GM18517 (cell line): ENCODE measurements around the gene RUSC2.
"Not testable (repeated sequence)": the region's sequence is repeated elsewhere in the genome, so short reads cannot be mapped to it uniquely, and the experiment has no call there.

Experiments
- ATAC-seq: cut with Tn5 transposase; IDR thresholded peaks from one replicate; pipeline ENCODE4 v1.9.1; 2021; ENCODE audit warnings: mild to moderate bottlenecking, moderate library complexity; ENCODE audit not compliant: unreplicated experiment

Gene RUSC2

DNA sequence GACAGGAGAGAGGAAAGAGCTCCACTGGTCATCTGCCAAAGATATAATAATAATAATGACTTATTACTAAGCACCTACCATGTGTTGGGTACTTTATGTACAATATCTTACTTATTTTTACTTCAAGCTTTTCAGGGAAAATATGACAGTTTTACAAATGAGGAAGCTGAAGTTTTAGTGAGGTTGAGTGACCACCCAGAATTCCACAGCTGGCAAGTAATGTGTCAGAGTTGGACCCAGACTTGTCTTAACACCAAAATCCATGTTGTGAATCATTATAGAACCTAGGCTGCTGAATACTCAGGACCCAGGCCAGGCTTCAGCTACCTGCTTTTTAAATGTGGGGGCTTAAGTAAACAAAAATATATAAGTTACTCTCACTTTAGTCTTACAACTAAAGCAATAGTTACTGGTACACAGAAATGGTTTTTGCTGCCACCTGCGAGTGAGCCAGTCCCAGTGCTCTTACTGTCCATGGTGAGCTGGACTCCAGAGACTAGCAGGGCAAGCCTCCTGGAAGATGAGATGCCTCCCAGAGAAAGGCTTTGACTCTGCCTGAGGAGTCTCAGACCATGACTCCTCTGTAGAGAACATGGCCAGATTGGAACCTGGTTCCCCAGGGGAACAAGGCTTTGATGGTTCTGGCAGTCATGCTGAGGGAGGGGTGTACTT lies 29.9 kb downstream of the RUSC2 start:
- ATAC-seq, result no peak

DNA sequence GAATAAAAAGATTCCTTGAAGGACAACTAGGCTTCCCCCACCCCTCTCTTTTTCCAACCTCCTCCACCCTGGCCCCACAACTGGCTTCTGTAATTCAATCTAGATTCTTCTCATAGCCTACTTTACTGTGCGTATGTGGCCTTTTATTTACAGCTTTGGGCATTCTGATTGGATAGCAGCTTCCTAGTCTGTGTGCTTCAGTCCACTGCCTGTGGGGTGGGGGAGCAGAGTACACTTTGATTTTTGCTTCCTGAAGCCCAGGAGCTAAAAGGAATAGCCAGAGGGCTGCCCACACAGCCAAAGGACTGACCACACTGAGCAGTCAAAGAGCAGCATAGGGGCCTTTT lies 30.4 kb downstream of the RUSC2 start:
- no peak for ATAC-seq

DNA sequence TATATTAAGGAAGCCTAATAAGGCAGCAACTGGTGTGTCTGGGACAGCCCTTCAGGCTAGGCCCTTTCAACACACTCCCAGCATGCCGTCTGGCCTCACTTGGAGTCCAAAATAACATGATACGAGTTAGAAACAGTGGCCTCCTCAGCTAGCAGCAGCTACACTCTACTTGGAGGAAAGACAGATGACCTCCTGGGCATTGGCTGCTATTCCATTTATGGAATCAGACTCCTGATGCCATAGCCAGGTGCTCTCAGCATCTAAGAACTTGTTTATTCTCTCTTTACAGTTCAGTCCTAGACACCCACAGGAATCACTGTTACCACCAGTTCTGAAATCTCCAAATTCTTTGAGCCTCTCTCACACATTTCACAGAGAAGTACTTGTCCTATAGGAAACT lies 31.8 kb downstream of the RUSC2 start:
- ATAC-seq, result no peak

DNA sequence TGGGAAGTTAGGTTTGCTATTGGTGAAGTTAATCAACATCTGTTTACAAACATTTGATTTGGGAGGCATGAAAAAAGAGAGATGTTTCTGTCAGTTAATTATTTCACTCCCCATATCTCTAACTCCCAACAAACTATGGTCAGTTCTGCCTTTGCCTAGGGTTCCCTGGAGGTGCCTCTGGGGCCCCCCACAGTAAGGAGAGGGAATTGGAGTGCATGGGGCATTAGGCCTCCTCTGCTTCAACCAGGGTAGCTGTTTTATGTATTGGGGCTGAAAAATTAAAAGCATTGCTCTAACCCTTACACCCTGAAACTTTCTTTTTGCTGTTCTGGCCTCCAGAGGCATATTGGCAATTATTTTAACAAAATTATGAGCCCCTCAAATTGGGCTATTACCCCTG lies 32.3 kb downstream of the RUSC2 start:
- ATAC-seq, result no peak

DNA sequence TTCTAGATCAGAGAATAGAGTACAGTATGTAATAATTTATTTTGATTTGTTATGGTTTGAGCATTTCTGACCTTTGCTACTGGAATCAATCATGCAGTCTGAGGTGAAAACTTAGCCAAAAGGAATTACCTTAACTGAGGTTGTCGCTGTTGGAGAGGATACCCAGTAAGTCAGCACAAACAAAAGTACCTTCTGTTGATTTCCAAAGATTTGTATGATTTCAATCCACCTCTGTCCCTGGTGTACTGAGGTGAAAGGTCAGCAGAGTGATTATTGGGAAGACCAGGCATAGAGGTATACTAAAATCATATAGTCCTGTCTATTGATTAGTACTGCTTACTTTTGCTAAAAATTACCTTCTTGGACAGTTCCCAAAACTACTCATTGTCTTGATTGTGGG lies 32.8 kb downstream of the RUSC2 start:
- no peak for ATAC-seq

DNA sequence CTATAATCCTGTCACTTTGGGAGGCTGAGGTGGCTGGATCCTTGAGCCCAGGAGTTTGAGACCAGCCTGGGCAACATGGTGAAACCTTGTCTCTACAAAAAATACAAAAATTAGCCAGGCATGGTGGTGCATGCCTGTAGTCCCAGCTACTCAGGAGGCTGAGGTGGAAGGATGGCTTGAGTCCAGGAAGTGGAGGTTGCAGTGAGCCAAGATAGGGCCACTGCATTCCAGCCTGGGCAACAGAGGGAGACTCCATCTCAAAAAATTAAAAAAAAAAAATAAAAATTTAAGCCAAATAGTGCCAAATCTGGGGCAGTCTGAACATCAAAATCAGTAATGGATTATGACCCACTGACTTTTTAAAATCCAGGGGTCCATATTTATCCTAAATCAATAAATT lies 33.6 kb downstream of the RUSC2 start:
- not testable (repeated sequence) for ATAC-seq

DNA sequence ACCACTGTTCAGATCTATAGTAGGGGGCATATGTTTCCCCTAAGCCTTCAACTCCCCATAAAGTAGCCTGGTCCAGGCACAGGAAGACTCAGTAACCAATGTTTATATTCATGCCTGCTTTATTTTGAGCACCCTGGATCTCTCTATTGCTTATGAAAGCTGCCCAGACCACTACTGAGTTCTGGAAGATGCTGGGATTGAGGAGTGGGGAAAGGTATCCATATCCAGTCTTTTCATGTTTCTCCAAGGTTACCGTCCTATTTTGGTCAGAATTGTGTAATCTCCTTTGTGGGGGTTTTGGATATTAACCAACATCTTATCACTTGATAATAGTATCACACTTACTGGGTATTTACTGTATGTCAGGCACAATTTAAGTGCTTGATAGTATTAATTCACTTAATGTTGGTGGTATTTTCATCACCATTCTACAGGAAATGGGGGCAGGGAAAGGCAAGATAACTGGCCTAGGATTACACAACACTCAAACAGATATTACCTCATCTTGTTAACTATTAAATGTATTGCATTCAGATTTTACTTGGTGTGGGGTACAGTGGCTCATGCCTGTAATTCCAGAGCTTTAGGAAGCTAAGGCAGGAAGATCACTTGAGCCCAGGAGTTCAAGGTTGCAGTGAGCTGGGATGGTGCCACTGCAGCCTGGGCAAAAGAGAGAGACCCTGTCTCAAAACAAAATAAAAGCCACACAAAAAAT lies 36.3 kb downstream of the RUSC2 start:
- no peak for ATAC-seq

DNA sequence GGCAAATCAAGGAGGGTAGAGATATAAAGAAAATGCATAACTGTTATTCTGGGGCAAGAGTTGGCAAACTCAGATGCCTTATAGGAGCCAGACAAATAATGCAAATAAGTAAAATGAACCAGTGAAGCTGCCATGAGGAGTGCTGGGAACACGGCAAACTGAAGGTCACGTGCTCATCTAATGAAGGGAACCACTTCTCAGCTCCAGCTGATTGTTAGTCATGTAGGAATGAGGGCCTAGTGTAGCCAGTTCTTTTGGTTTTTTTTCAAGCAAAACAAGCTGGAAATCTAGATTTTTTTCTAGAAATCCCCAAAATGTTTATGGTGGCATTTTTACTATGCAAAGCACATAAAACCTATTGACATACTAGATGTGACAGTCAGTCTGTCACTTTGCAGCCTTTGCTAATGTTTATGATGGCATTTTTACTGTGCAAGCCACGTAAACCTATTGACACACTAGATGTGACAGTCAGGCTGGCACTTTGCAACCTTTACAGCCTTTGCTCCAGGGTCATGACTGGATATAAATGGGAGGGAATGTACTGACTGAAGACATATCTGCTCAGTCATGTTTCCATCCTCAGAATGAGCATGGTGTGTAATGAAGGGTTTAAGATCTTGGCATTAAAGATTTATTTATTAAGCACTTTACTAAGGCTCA lies 39.4 kb downstream of the RUSC2 start:
- ATAC-seq, result no peak

GRCh38 chr9:35533398-35533797 lies 43.5 kb downstream of the RUSC2 start:
- ATAC-seq, result no peak

DNA sequence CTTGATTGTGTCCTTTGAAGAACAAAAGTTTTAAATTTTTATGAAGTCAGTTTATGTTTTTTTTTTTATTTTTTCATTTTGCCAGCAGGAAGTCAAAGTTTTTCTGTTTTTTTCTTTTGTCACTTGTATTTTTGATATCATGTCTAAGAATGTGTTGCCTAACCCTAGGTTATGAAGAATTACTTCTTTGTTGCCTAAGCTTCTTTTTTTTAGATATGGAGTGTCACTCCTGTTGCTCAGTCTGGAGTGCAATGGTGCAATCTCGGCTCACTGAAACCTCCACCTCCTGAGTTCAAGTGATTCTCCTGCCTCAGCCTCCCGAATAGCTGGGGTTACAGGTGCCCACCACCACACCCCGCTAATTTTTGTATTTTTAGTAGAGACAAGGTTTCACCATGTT lies 45.0 kb downstream of the RUSC2 start:
- not testable (repeated sequence) for ATAC-seq

GRCh38 chr9:35537913-35538312 lies 48.0 kb downstream of the RUSC2 start:
- ATAC-seq, result no peak

DNA sequence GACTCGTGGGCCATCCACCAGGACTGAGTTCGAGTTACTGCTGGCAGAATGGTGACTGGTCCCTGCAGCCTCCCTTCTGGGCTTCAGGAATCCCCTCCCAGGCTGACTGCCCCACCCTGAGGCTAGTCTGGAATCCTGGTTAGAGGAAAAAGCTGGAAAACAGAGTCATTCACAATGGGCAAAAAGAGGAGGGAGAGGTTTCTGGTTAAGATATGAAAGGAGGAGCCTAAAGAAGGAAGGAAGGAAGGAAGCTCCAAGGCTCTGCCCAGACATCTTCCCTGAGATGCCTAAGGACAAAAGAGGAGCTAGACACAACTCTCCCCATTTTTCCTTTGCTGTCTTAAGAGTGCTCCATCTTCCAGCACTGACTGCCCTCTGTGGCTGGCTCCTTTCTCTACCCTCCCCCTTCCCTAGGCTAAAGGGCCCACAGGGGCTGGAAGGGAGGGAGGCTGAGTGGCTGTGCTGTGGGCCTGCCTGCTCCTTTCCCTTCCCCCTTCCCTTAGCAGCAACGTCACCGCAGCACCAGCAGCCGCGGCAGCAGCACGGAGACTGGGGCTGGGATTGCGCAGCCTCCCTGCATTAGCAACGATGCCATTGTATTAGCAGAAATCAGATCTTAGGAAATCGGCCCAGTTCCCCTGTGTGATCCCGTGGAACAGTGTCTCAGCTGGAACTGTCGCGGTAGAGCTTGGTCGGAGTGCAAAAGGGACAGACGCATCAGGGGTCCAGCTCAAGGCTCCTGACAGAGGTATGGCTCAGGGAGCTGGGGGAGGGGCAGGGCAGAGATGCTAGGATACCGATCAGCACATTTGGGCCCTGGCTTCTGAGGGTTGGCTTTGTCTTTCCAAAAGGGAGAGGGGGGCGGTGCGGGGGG lies 48.7 kb downstream of the RUSC2 start:
- ATAC-seq, result no peak
